A549 (cell line): ENCODE results near the gene CNTN5. TPM values are rescaled to one million over a fixed set of nuclear protein-coding genes. Genes with fewer than 3 reads are reported as not detected.

Experiments
- ATAC-seq, 2 experiments: fragments of 200-7000 bp in 1 of 2; fragments of >200 bp in 1 of 2; cut with Nextera tagmentation in 1 of 2; cut with Tn5 transposase in 1 of 2; 3 replicates each; pipeline versions ENCODE4 v1.8.0 to v1.9.1; 2018 to 2020; ENCODE audit warnings: mild to moderate bottlenecking in 1 of 2, moderate library complexity in 1 of 2
- CTCF ChIA-PET: fragments of 300-600 bp; sonication (Branson Sonifier 250); formaldehyde crosslinking; extraction: SDS; loops from one replicate; lab custom pipeline; 2021; ENCODE audit warnings: antibody characterized with exemption, inconsistent platforms; lab: Yijun Ruan, JAX
- POLR2A ChIA-PET: fragments of 350-600 bp; formaldehyde crosslinking; extraction: SDS; loops from one replicate; lab custom pipeline; 2021; ENCODE audit warnings: antibody characterized with exemption, inconsistent platforms; lab: Yijun Ruan, JAX
- DNase-seq, 2 experiments: peaks; one replicate each; pipeline versions ENCODE4 v3.0.0 to v3.0.0-alpha.2; 2011 to 2016; ENCODE audit warnings: low read depth in 1 of 2, low spot score in 1 of 2
- FAIRE-seq: peaks from 2 replicates; lab custom pipeline; 2011; peaks lifted over from hg19 to GRCh38; lab: Jason Lieb, UNC
- H3K27ac ChIP-seq, 2 experiments: fragments of >200 bp; sonication (Bioruptor Twin); formaldehyde crosslinking; 3 replicates each; pipeline ENCODE4 v1.5.1; 2016 to 2017
- H3K4me1 ChIP-seq: fragments of >200 bp; sonication (Bioruptor Twin); formaldehyde crosslinking; 3 replicates; pipeline ENCODE4 v1.6.1; 2016
- H3K4me2 ChIP-seq: fragments of >200 bp; sonication (Bioruptor Twin); formaldehyde crosslinking; 3 replicates; pipeline ENCODE4 v1.6.1; 2016
- H3K4me3 ChIP-seq: fragments of >200 bp; sonication (Bioruptor Twin); formaldehyde crosslinking; 3 replicates; pipeline ENCODE4 v1.5.1; 2016
- H3K9me3 ChIP-seq: fragments of >200 bp; sonication (Bioruptor Twin); formaldehyde crosslinking; 3 replicates; pipeline ENCODE4 v1.6.1; 2016
- CEBPB ChIP-seq, 2 experiments: fragments of >200 bp in 1 of 2; sonication (Bioruptor Twin) in 1 of 2; formaldehyde crosslinking in 1 of 2; IDR thresholded peaks; 2 replicates each; pipeline ENCODE4 v1.6.1; 2012 to 2016
- E2F6 ChIP-seq: IDR thresholded peaks from 2 replicates; pipeline ENCODE4 v1.6.1; 2012; ENCODE audit warnings: low read depth, borderline replicate concordance
- ESRRA ChIP-seq: fragments of 150-350 bp; IDR thresholded peaks from 2 replicates; pipeline ENCODE4 v1.6.1; 2014; ENCODE audit warnings: mild to moderate bottlenecking, low read length, borderline replicate concordance
- FOSB ChIP-seq: fragments of 250-450 bp; sonication (Bioruptor Pico); IDR thresholded peaks from 2 replicates; pipeline ENCODE4 v1.5.0; 2020; ENCODE audit warnings: mild to moderate bottlenecking, moderate library complexity
- FOXS1 ChIP-seq: fragments of 250-450 bp; sonication (Bioruptor Pico); IDR thresholded peaks from 2 replicates; pipeline ENCODE4 v1.5.0; 2020; ENCODE audit warnings: mild to moderate bottlenecking, moderate library complexity
- GATA3 ChIP-seq: IDR thresholded peaks from 2 replicates; pipeline ENCODE4 v1.6.1; 2012; ENCODE audit warnings: borderline replicate concordance
- HDAC2 ChIP-seq: fragments of 200-600 bp; sonication (generic); IDR thresholded peaks from 2 replicates; pipeline ENCODE4 v1.6.1; 2016
- HEYL ChIP-seq: fragments of 250-450 bp; sonication (Bioruptor Pico); IDR thresholded peaks from 2 replicates; pipeline ENCODE4 v1.8.0; 2021; ENCODE audit warnings: mild to moderate bottlenecking, moderate library complexity
- HMGXB4 ChIP-seq: fragments of 250-450 bp; sonication (Bioruptor Pico); IDR thresholded peaks from 2 replicates; pipeline ENCODE4 v1.5.0; 2021; ENCODE audit warnings: mild to moderate bottlenecking, moderate library complexity, borderline replicate concordance
- HOXA7 ChIP-seq: fragments of 250-450 bp; sonication (Bioruptor Pico); IDR thresholded peaks from 2 replicates; pipeline ENCODE4 v1.5.0; 2020; ENCODE audit warnings: mild to moderate bottlenecking, moderate library complexity
- HOXB13 ChIP-seq: fragments of 250-450 bp; sonication (Bioruptor Pico); IDR thresholded peaks from 2 replicates; pipeline ENCODE4 v1.5.0; 2020; ENCODE audit warnings: low read depth, mild to moderate bottlenecking, moderate library complexity
- HOXB5 ChIP-seq: fragments of 250-450 bp; sonication (Bioruptor Pico); IDR thresholded peaks from 2 replicates; pipeline ENCODE4 v1.5.0; 2020; ENCODE audit warnings: mild to moderate bottlenecking, moderate library complexity
- JUNB ChIP-seq: fragments of >200 bp; sonication (Bioruptor Twin); formaldehyde crosslinking; IDR thresholded peaks from 2 replicates; pipeline ENCODE4 v1.6.1; 2016
- MYC ChIP-seq: IDR thresholded peaks from 2 replicates; pipeline ENCODE4 v1.6.1; 2012; ENCODE audit warnings: mild to moderate bottlenecking, inconsistent platforms, low read length, improper control_type of control experiment, borderline replicate concordance
- PHF8 ChIP-seq: fragments of 200-600 bp; sonication (generic); IDR thresholded peaks from 2 replicates; pipeline ENCODE4 v1.6.1; 2016; ENCODE audit warnings: low read depth, mild to moderate bottlenecking, antibody characterized with exemption, moderate library complexity, borderline replicate concordance
- RAD21 ChIP-seq, 2 experiments: fragments of >200 bp in 1 of 2; sonication (Bioruptor Twin) in 1 of 2; formaldehyde crosslinking in 1 of 2; IDR thresholded peaks in 1 of 2; conservative IDR thresholded peaks in 1 of 2; 2 replicates in 1 of 2; 3 replicates in 1 of 2; pipeline ENCODE4 v1.6.1; 2012 to 2018; ENCODE audit warnings: inconsistent platforms in 1 of 2
- RNF2 ChIP-seq: fragments of 200-600 bp; sonication (generic); IDR thresholded peaks from 2 replicates; pipeline ENCODE4 v1.6.1; 2016; ENCODE audit warnings: low read depth, mild to moderate bottlenecking, antibody characterized with exemption, moderate library complexity, borderline replicate concordance
- ZNF302 ChIP-seq: fragments of 250-450 bp; sonication (Bioruptor Pico); IDR thresholded peaks from 2 replicates; pipeline ENCODE4 v1.9.0; 2021; ENCODE audit warnings: inconsistent platforms, mild to moderate bottlenecking, moderate library complexity
- WGBS: methylation state at CpG from one replicate; pipeline ENCODE4 v1.1.6; 2017; ENCODE audit errors: missing lambda C conversion rate; 5-methylcytosine and 5-hydroxymethylcytosine counted together
- polyA plus RNA-seq, 4 experiments: library from polyadenylated mRNA; depleted of rRNA in 3 of 4; stranded (reverse); fragments of >200 nt; fragmentation: RNase III in 1 of 4; extraction: RNeasy Plus Mini Kit Qiagen cat#74134 plus additional on column Dnase treatment in 1 of 4; gene quantifications; 2 replicates in 3 of 4; 3 replicates in 1 of 4; pipeline ENCODE4 v1.2.3, GENCODE V29; 2011 to 2017
- TF ChIP-seq, protein P1 (sequence below): fragments of >200 bp; sonication (Bioruptor Twin); formaldehyde crosslinking; IDR thresholded peaks from 3 replicates; pipeline ENCODE4 v1.5.1; 2016
- TF ChIP-seq, protein P2 (sequence below): IDR thresholded peaks from 2 replicates; pipeline ENCODE4 v1.6.1; 2012
- TF ChIP-seq, protein P3 (sequence below): fragments of 450-650 bp; IDR thresholded peaks from 2 replicates; pipeline ENCODE4 v1.6.1; 2014; ENCODE audit warnings: antibody characterized with exemption

CNTN5 gene
- polyA plus RNA-seq, 2 of the 4 experiments (the other 2 are of a cell fraction), result 0.08 TPM; not detected in 1

- TF ChIP-seq, protein P1, sequence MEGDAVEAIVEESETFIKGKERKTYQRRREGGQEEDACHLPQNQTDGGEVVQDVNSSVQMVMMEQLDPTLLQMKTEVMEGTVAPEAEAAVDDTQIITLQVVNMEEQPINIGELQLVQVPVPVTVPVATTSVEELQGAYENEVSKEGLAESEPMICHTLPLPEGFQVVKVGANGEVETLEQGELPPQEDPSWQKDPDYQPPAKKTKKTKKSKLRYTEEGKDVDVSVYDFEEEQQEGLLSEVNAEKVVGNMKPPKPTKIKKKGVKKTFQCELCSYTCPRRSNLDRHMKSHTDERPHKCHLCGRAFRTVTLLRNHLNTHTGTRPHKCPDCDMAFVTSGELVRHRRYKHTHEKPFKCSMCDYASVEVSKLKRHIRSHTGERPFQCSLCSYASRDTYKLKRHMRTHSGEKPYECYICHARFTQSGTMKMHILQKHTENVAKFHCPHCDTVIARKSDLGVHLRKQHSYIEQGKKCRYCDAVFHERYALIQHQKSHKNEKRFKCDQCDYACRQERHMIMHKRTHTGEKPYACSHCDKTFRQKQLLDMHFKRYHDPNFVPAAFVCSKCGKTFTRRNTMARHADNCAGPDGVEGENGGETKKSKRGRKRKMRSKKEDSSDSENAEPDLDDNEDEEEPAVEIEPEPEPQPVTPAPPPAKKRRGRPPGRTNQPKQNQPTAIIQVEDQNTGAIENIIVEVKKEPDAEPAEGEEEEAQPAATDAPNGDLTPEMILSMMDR, result no peak
Observed at GRCh38 chr11:100232006-100232405, 1211.3 kb downstream of the CNTN5 start (continued).

DNA sequence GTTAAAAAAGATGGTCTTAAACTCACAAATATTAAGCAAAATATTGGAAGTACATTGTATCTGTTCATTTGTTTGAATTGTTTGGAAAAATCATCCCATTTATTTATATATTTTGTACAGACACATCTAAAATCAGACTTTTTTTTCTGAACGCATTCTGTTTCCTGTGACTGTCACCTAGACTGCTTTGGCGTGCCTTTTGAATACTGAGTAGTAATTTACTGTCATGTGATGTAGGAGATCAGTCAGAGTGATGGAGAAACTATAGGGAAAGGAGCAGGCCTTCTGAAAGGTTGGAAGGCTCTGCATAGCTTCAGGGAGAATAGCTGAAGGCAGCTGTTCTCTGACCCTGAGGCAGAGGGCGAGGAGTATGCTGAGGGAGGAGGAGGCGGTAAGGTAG lies 1214.3 kb downstream of the CNTN5 start:
- H3K4me1 ChIP-seq, result no peaks in the 10 kb centered on the region
- TF ChIP-seq HOXB5 (CRISPR knock-in tag) (no peak), HOXB13 (no peak), JUNB (no peak), RAD21 (conservative IDR thresholded peaks at IDR 0.05 in 1 of 2, IDR thresholded peaks at IDR 0.05 in 1 of 2) (no peak), GATA3 (no peak)
- ChIA-PET POLR2A (no interaction called here), CTCF (no interaction called here)
- no peak for DNase-seq
- H3K27ac ChIP-seq, result no peak overlapping the region
- no peaks in the 10 kb centered on the region for H3K9me3 ChIP-seq
- no peak overlapping the region for H3K4me2 ChIP-seq
- no peak for ATAC-seq
- H3K4me3 ChIP-seq, result no peak overlapping the region
- no peak for FAIRE-seq
- WGBS, result 35% methylated on average over 4 of the region's 4 CpGs

- H3K4me3 ChIP-seq, result no peak overlapping the region
- TF ChIP-seq, protein P2, sequence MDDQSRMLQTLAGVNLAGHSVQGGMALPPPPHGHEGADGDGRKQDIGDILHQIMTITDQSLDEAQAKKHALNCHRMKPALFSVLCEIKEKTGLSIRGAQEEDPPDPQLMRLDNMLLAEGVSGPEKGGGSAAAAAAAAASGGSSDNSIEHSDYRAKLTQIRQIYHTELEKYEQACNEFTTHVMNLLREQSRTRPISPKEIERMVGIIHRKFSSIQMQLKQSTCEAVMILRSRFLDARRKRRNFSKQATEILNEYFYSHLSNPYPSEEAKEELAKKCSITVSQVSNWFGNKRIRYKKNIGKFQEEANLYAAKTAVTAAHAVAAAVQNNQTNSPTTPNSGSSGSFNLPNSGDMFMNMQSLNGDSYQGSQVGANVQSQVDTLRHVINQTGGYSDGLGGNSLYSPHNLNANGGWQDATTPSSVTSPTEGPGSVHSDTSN, result no peak
- no peak for TF ChIP-seq CEBPB (IDR thresholded peaks at IDR 0.05)
- TF ChIP-seq PHF8, result no peak
- TF ChIP-seq FOSB (CRISPR knock-in tag), result no peak
- no peak for TF ChIP-seq HOXB5 (CRISPR knock-in tag)
- TF ChIP-seq HDAC2, result no peak
- TF ChIP-seq HMGXB4 (CRISPR knock-in tag), result no peak
- no peak for TF ChIP-seq ZNF302
- no peak for TF ChIP-seq ESRRA
- TF ChIP-seq RNF2, result no peak
- TF ChIP-seq HOXA7 (CRISPR knock-in tag), result no peak
- TF ChIP-seq GATA3, result no peak
- TF ChIP-seq MYC, result no peak
- no peak for TF ChIP-seq E2F6
- TF ChIP-seq FOXS1, result no peak
- TF ChIP-seq HEYL (CRISPR knock-in tag), result no peak
- TF ChIP-seq JUNB, result no peak
- TF ChIP-seq, protein P3, sequence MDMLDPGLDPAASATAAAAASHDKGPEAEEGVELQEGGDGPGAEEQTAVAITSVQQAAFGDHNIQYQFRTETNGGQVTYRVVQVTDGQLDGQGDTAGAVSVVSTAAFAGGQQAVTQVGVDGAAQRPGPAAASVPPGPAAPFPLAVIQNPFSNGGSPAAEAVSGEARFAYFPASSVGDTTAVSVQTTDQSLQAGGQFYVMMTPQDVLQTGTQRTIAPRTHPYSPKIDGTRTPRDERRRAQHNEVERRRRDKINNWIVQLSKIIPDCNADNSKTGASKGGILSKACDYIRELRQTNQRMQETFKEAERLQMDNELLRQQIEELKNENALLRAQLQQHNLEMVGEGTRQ, result no peak
- TF ChIP-seq, protein P1, result no peak
- no peak for TF ChIP-seq HOXB13
- CTCF ChIA-PET, result no interaction called here
- H3K9me3 ChIP-seq, result no peaks in the 10 kb centered on the region
- no peak for ATAC-seq
- no peak overlapping the region for H3K4me2 ChIP-seq
- POLR2A ChIA-PET, result no interaction called here
- H3K4me1 ChIP-seq, result no peaks in the 10 kb centered on the region
- FAIRE-seq, result no peak
- no peak for DNase-seq
- no peak overlapping the region for H3K27ac ChIP-seq
- whole genome bisulfite sequencing, result 64% methylated on average over 2 of the region's 5 CpGs
Observed at GRCh38 chr11:100240025-100240539, 1219.3 kb downstream of the CNTN5 start.
